PFSK-1 (cell line): Measurements from ENCODE around the gene EXOSC9.

ENCODE experiments used
- FOXP2 ChIP-seq: optimal IDR thresholded peaks from 2 replicates; pipeline ENCODE3; 2011; ENCODE audit warnings: borderline replicate concordance, control low read depth, inconsistent platforms; ENCODE audit not compliant: insufficient read depth; ENCODE audit errors: extremely low read length, extremely low read depth
- POLR2AphosphoS5 ChIP-seq: IDR thresholded peaks from 2 replicates; pipeline ENCODE4 v1.6.1; 2012; ENCODE audit warnings: low read depth, mild to moderate bottlenecking, control low read depth, low read length, moderate library complexity
- REST ChIP-seq, 2 experiments: IDR thresholded peaks; 2 replicates each; pipeline versions ENCODE4 v1.6.1 to v1.8.0; 2011 to 2012; ENCODE audit warnings: low read depth in 2 of 2, low read length in 2 of 2, control low read depth in 1 of 2, inconsistent platforms in 1 of 2, mild to moderate bottlenecking in 1 of 2, moderate library complexity in 1 of 2; ENCODE audit not compliant: insufficient read depth in 1 of 2
- SIN3A ChIP-seq: IDR thresholded peaks from 2 replicates; pipeline ENCODE4 v1.6.1; 2012; ENCODE audit warnings: mild to moderate bottlenecking, low read length, moderate library complexity, borderline replicate concordance; ENCODE audit not compliant: insufficient read depth
- TAF1 ChIP-seq: IDR thresholded peaks from 2 replicates; pipeline ENCODE4 v1.6.1; 2012; ENCODE audit warnings: low read length, control low read depth, borderline replicate concordance; ENCODE audit not compliant: insufficient read depth

Gene EXOSC9

GRCh38 chr4:121842862-121843261 is 41.7 kb downstream of the EXOSC9 start:
- no peak for TF ChIP-seq TAF1
- TF ChIP-seq FOXP2, result no peak
- TF ChIP-seq POLR2AphosphoS5, result no peak
- TF ChIP-seq REST (IDR thresholded peaks at IDR 0.05; ENCODE audit: insufficient read depth in 1 of 2, low read depth in 2 of 2, low read length in 2 of 2), result no peak
- TF ChIP-seq SIN3A, result no peak

- TF ChIP-seq REST (IDR thresholded peaks at IDR 0.05; ENCODE audit: insufficient read depth in 1 of 2, low read depth in 2 of 2, low read length in 2 of 2) (no peak), TAF1 (no peak), FOXP2 (no peak)
Observed at GRCh38 chr4:121846662-121847061, 45.5 kb downstream of the EXOSC9 start.

GRCh38 chr4:121851354-121851753 is 50.2 kb downstream of the EXOSC9 start:
- TF ChIP-seq FOXP2, result no peak
- TF ChIP-seq REST (IDR thresholded peaks at IDR 0.05; ENCODE audit: insufficient read depth in 1 of 2, low read depth in 2 of 2, low read length in 2 of 2), result no peak

GRCh38 chr4:121860121-121860520 is 59.0 kb downstream of the EXOSC9 start:
- no peak for TF ChIP-seq SIN3A
- TF ChIP-seq POLR2AphosphoS5, result no peak
- no peak for TF ChIP-seq FOXP2
- TF ChIP-seq TAF1, result no peak
- no peak for TF ChIP-seq REST (IDR thresholded peaks at IDR 0.05; ENCODE audit: insufficient read depth in 1 of 2, low read depth in 2 of 2, low read length in 2 of 2)

- TF ChIP-seq TAF1, result no peak
- no peak for TF ChIP-seq FOXP2
- no peak for TF ChIP-seq SIN3A
Observed at GRCh38 chr4:121861426-121861825, 60.3 kb downstream of the EXOSC9 start.

- TF ChIP-seq SIN3A (no peak), TAF1 (no peak), FOXP2 (no peak), REST (IDR thresholded peaks at IDR 0.05; ENCODE audit: insufficient read depth in 1 of 2, low read depth in 2 of 2, low read length in 2 of 2) (no peak), POLR2AphosphoS5 (no peak)
Observed at GRCh38 chr4:121863799-121864198, 62.7 kb downstream of the EXOSC9 start.
